H9 (cell line): ENCODE data around the gene LRRC8C. TPM values are rescaled to one million over a fixed set of nuclear protein-coding genes. Genes with fewer than 3 reads are reported as not detected.

Source experiments
- DNase-seq: peaks from one replicate; pipeline ENCODE4 v3.0.0-alpha.2; 2017
- H2AFZ ChIP-seq: one replicate; pipeline ENCODE4 v1.6.1; 2013; ENCODE audit warnings: mild to moderate bottlenecking, low read length, control low read depth, moderate library complexity
- H2AK5ac ChIP-seq: 2 replicates; pipeline ENCODE4 v1.6.1; 2013; ENCODE audit warnings: low read length, control low read depth, mixed read lengths; ENCODE audit not compliant: insufficient read length
- H2BK120ac ChIP-seq: one replicate; pipeline ENCODE4 v1.6.1; 2013; ENCODE audit warnings: low read depth, mild to moderate bottlenecking, low read length, control low read depth, inconsistent platforms; ENCODE audit not compliant: poor library complexity, severe bottlenecking
- H2BK12ac ChIP-seq: 2 replicates; pipeline ENCODE4 v1.6.1; 2013; ENCODE audit warnings: low read length, control low read depth, mixed read lengths, low read depth; ENCODE audit not compliant: insufficient read length
- H2BK15ac ChIP-seq: 2 replicates; pipeline ENCODE4 v1.6.1; 2013; ENCODE audit warnings: low read depth, low read length, control low read depth
- H2BK20ac ChIP-seq: one replicate; pipeline ENCODE4 v1.6.1; 2013; ENCODE audit warnings: low read depth, mild to moderate bottlenecking, low read length, control low read depth, inconsistent platforms; ENCODE audit not compliant: poor library complexity, severe bottlenecking
- H2BK5ac ChIP-seq: 2 replicates; pipeline ENCODE4 v1.6.1; 2013; ENCODE audit warnings: low read length, control low read depth, mixed read lengths; ENCODE audit not compliant: insufficient read length
- H3K14ac ChIP-seq: 2 replicates; pipeline ENCODE4 v1.6.1; 2013; ENCODE audit warnings: low read length, control low read depth; ENCODE audit not compliant: insufficient read depth
- H3K18ac ChIP-seq: 2 replicates; pipeline ENCODE4 v1.6.1; 2013; ENCODE audit warnings: low read depth, mild to moderate bottlenecking, mixed read lengths, low read length, control low read depth; ENCODE audit not compliant: insufficient read length
- H3K23ac ChIP-seq: 2 replicates; pipeline ENCODE4 v1.6.1; 2013; ENCODE audit warnings: low read length, control low read depth, mixed read lengths, low read depth; ENCODE audit not compliant: insufficient read length
- H3K23me2 ChIP-seq: 2 replicates; pipeline ENCODE4 v1.6.1; 2013; ENCODE audit warnings: low read depth, mild to moderate bottlenecking, mixed read lengths, low read length, control low read depth; ENCODE audit not compliant: insufficient read length, poor library complexity, severe bottlenecking
- H3K27ac ChIP-seq: 2 replicates; pipeline ENCODE4 v1.5.1; 2013; ENCODE audit warnings: low read length, control low read depth, mixed read lengths, low read depth; ENCODE audit not compliant: insufficient read length
- H3K27me3 ChIP-seq: 2 replicates; pipeline ENCODE4 v1.6.1; 2013; ENCODE audit warnings: low read length, control low read depth, inconsistent platforms; ENCODE audit not compliant: insufficient read depth
- H3K4ac ChIP-seq: 2 replicates; pipeline ENCODE4 v1.6.1; 2013; ENCODE audit warnings: low read depth, mild to moderate bottlenecking, control low read depth, inconsistent platforms, low read length, moderate library complexity
- H3K4me1 ChIP-seq: 2 replicates; pipeline ENCODE4 v1.6.1; 2013; ENCODE audit warnings: low read length, control low read depth, inconsistent platforms; ENCODE audit not compliant: insufficient read depth
- H3K4me2 ChIP-seq: 2 replicates; pipeline ENCODE4 v1.6.1; 2013; ENCODE audit warnings: low read length, control low read depth, mixed read lengths; ENCODE audit not compliant: insufficient read length, insufficient read depth
- H3K56ac ChIP-seq: 2 replicates; pipeline ENCODE4 v1.6.1; 2013; ENCODE audit warnings: low read depth, mild to moderate bottlenecking, mixed read lengths, low read length, control low read depth; ENCODE audit not compliant: insufficient read length
- H3K79me1 ChIP-seq: 2 replicates; pipeline ENCODE4 v1.6.1; 2013; ENCODE audit warnings: low read depth, mild to moderate bottlenecking, moderate library complexity, low read length, control low read depth, inconsistent platforms; ENCODE audit not compliant: insufficient read depth, poor library complexity, severe bottlenecking
- H3K79me2 ChIP-seq: 2 replicates; pipeline ENCODE4 v1.6.1; 2013; ENCODE audit warnings: low read length, control low read depth, inconsistent platforms; ENCODE audit not compliant: insufficient read depth
- H3K9ac ChIP-seq: 2 replicates; pipeline ENCODE4 v1.6.1; 2013; ENCODE audit warnings: low read length, control low read depth, mixed read lengths; ENCODE audit not compliant: insufficient read length; ENCODE audit errors: extremely low read depth
- H3K9me3 ChIP-seq: one replicate; pipeline ENCODE4 v1.6.1; 2013; ENCODE audit warnings: low read depth, low read length, inconsistent platforms; ENCODE audit not compliant: control insufficient read depth
- H3T11ph ChIP-seq: one replicate; pipeline ENCODE4 v1.6.1; 2013; ENCODE audit warnings: mild to moderate bottlenecking, low read length, control low read depth, inconsistent platforms
- H4K20me1 ChIP-seq: one replicate; pipeline ENCODE4 v1.6.1; 2013; ENCODE audit not compliant: control insufficient read depth, insufficient read length, insufficient read depth
- H4K5ac ChIP-seq: 2 replicates; pipeline ENCODE4 v1.6.1; 2013; ENCODE audit warnings: low read depth, mild to moderate bottlenecking, mixed read lengths, low read length, control low read depth; ENCODE audit not compliant: insufficient read length
- H4K8ac ChIP-seq: replicated peaks from 2 replicates; pipeline ENCODE4 v1.6.1; 2013; ENCODE audit warnings: low read length, control low read depth, mixed read lengths, low read depth; ENCODE audit not compliant: insufficient read length
- H4K91ac ChIP-seq: 2 replicates; pipeline ENCODE4 v1.6.1; 2013; ENCODE audit warnings: low read depth, mild to moderate bottlenecking, moderate library complexity, mixed read lengths, low read length, control low read depth; ENCODE audit not compliant: insufficient read length
- H3K27ac Mint-ChIP-seq, 3 experiments: 2 replicates in 2 of 3; 3 replicates in 1 of 3; pipeline ENCODE4 v1.8.0; 2020 to 2021; ENCODE audit warnings: mixed read lengths in 3 of 3, mild to moderate bottlenecking in 1 of 3, moderate library complexity in 1 of 3
- H3K27me3 Mint-ChIP-seq: 2 replicates; pipeline ENCODE4 v1.8.0; 2021; ENCODE audit warnings: low read depth, mild to moderate bottlenecking, moderate library complexity, mixed read lengths
- H3K36me3 Mint-ChIP-seq, 3 experiments: 2 replicates in 2 of 3; 3 replicates in 1 of 3; pipeline ENCODE4 v1.8.0; 2020 to 2021; ENCODE audit warnings: low read depth in 3 of 3, mixed read lengths in 3 of 3; ENCODE audit not compliant: insufficient read depth in 1 of 3
- H3K4me1 Mint-ChIP-seq, 2 experiments: 2 replicates each; pipeline ENCODE4 v1.8.0; 2020; ENCODE audit warnings: mixed read lengths in 2 of 2
- H3K4me3 Mint-ChIP-seq, 2 experiments: 2 replicates in 1 of 2; 3 replicates in 1 of 2; pipeline ENCODE4 v1.8.0; 2020 to 2021; ENCODE audit warnings: mild to moderate bottlenecking in 2 of 2, mixed read lengths in 2 of 2, moderate library complexity in 1 of 2
- H3K9me3 Mint-ChIP-seq, 2 experiments: 2 replicates in 1 of 2; 3 replicates in 1 of 2; pipeline ENCODE4 v1.8.0; 2020; ENCODE audit warnings: mild to moderate bottlenecking in 2 of 2, mixed read lengths in 2 of 2, moderate library complexity in 1 of 2
- WGBS: extraction: QIAGEN DNeasy Blood & Tissue Kit; methylation state at CpG from one replicate; pipeline ENCODE4 v1.1.7; 2013; ENCODE audit warnings: missing lambda C conversion rate, low lambda C conversion rate, mixed read lengths; ENCODE audit not compliant: insufficient read length; ENCODE audit errors: extremely low coverage; 5-methylcytosine and 5-hydroxymethylcytosine counted together
- total RNA-seq: library from RNA; stranded (reverse); gene quantifications from 2 replicates; pipeline ENCODE4 v1.2.1, GENCODE V29; 2021
- TF ChIP-seq, protein P1 (sequence below): fragments of 200-600 bp; sonication (generic); conservative IDR thresholded peaks from 3 replicates; pipeline ENCODE4 v1.8.0; 2021; ENCODE audit warnings: antibody characterized with exemption, mild to moderate bottlenecking

The LRRC8C gene
- total RNA-seq, 1 experiment from 2014 or later: 1.9 TPM

DNA sequence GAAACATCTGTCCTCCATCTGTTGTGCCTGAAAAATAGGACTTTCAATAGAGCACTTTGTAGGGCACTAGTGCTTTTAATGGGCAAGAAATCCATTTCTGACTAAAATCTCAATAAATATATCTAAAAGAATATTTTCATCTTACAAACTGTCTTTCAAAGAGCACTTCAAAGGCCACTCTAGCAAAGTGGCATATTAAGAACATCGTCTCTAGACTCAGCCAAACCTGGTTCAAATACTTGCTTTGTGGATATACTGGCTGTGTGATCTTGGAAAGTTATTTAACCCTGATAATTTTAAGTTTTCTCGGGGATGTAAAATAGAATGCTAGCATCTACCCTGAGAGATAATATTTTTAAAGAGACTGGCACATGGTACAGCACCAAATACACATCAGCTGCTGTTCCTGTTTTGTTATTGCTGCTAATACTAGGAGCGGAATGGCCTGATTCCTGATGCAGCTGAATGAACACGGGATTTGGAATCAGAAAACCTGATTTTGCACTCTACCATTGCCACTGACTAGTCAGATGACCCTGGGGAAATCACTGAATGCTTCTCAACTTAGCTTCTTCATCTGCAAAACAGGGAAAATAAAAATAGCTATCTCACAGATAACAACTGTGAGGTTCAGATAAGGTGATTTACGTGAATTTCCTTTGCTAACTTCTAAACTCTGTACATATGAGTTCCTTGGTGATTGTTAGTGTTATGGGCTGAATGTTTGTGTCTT lies 25.2 kb upstream of the LRRC8C start:
- Histone ChIP-seq H3K79me2 (no peaks in the 10 kb centered on the region), H4K8ac (no peak overlapping the region), H4K20me1 (no peaks in the 10 kb centered on the region), H2BK120ac (no peak overlapping the region), H3K27me3 (no peaks in the 10 kb centered on the region), H3K14ac (no peak overlapping the region), H2BK20ac (no peak overlapping the region), H3K9me3 (no peaks in the 10 kb centered on the region), H4K91ac (no peak overlapping the region), H3K4me1 (no peaks in the 10 kb centered on the region), H2BK12ac (no peak overlapping the region), H3K56ac (no peak overlapping the region), H2AK5ac (no peak overlapping the region), H3K23me2 (no peaks in the 10 kb centered on the region), H3K4me2 (no peak overlapping the region), H3K4ac (no peak overlapping the region), H3K79me1 (no peaks in the 10 kb centered on the region), H2AFZ (no peak overlapping the region), H3K23ac (no peak overlapping the region), H3K18ac (no peak overlapping the region), H2BK15ac (no peak overlapping the region), H2BK5ac (no peak overlapping the region), H4K5ac (no peak overlapping the region), H3T11ph (no peak overlapping the region), H3K27ac (no peak overlapping the region), H3K9ac (no peak overlapping the region)
- no peaks in the 10 kb centered on the region for H3K9me3 Mint-ChIP-seq
- no peaks in the 10 kb centered on the region for H3K27me3 Mint-ChIP-seq
- H3K36me3 Mint-ChIP-seq: no peaks in the 10 kb centered on the region; a peak in 1 of 7 replicates
- peaks cover 7 to 12% of the 10 kb centered on the region in 2 experiments for H3K4me1 Mint-ChIP-seq
- TF ChIP-seq, protein P1, sequence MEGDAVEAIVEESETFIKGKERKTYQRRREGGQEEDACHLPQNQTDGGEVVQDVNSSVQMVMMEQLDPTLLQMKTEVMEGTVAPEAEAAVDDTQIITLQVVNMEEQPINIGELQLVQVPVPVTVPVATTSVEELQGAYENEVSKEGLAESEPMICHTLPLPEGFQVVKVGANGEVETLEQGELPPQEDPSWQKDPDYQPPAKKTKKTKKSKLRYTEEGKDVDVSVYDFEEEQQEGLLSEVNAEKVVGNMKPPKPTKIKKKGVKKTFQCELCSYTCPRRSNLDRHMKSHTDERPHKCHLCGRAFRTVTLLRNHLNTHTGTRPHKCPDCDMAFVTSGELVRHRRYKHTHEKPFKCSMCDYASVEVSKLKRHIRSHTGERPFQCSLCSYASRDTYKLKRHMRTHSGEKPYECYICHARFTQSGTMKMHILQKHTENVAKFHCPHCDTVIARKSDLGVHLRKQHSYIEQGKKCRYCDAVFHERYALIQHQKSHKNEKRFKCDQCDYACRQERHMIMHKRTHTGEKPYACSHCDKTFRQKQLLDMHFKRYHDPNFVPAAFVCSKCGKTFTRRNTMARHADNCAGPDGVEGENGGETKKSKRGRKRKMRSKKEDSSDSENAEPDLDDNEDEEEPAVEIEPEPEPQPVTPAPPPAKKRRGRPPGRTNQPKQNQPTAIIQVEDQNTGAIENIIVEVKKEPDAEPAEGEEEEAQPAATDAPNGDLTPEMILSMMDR: no peak
- H3K4me3 Mint-ChIP-seq: no peak overlapping the region
- no peak for DNase-seq
- WGBS: no CpG with 5 or more reads among the region's 5 CpGs
- 0 out of 7 replicates have a peak overlapping the region, but pooled peaks of 1 of the 3 experiments have one; percentile 17 for H3K27ac Mint-ChIP-seq
